CD4-positive, alpha-beta memory T cell (primary cell): ENCODE measurements around the gene KPNA4. TPM values are rescaled to one million over a fixed set of nuclear protein-coding genes. Genes with fewer than 3 reads are reported as not detected.
A peak's percentile ranks its signal among the peaks of the same experiment; 100 is the strongest.
"Not testable (repeated sequence)": the region's sequence is repeated elsewhere in the genome, so short reads cannot be mapped to it uniquely, and the experiment has no call there.

ENCODE experiments used
- CTCF ChIA-PET: fragments of 350-600 bp; sonication (Branson Sonifier 250); formaldehyde crosslinking; loops from one replicate; lab custom pipeline; 2021; ENCODE audit warnings: inconsistent platforms; ENCODE audit not compliant: partially characterized antibody; lab: Charles Lee
- POLR2A ChIA-PET: fragments of 350-600 bp; sonication (Branson Sonifier 250); formaldehyde crosslinking; loops from one replicate; lab custom pipeline; 2021; ENCODE audit not compliant: partially characterized antibody; lab: Charles Lee
- DNase-seq, 5 donors: peaks; one replicate each; pipeline versions ENCODE4 v3.0.0 to v3.0.0-alpha.2; 2020 to 2022; ENCODE audit warnings: mixed read lengths in 1 of 5
- H3K27ac ChIP-seq: one replicate; pipeline ENCODE4 v1.7.0; 2013; ENCODE audit warnings: low read depth, low read length
- H3K27me3 ChIP-seq: 2 replicates; pipeline ENCODE4 v1.7.0; 2013; ENCODE audit warnings: mild to moderate bottlenecking, low read length, moderate library complexity; ENCODE audit not compliant: insufficient read depth
- H3K36me3 ChIP-seq: 2 replicates; pipeline ENCODE4 v1.7.0; 2013; ENCODE audit warnings: mild to moderate bottlenecking, low read length, moderate library complexity; ENCODE audit not compliant: insufficient read depth
- H3K4me1 ChIP-seq: 2 replicates; pipeline ENCODE4 v1.7.0; 2013; ENCODE audit warnings: mild to moderate bottlenecking, low read length, moderate library complexity; ENCODE audit not compliant: insufficient read depth
- H3K4me3 ChIP-seq, 2 donors: one replicate each; pipeline ENCODE4 v1.7.0; 2013; ENCODE audit warnings: low read length in 2 of 2, mild to moderate bottlenecking in 1 of 2
- H3K9me3 ChIP-seq, 2 donors: one replicate each; pipeline ENCODE4 v1.7.0; 2013; ENCODE audit warnings: low read length in 2 of 2, control low read depth in 1 of 2; ENCODE audit not compliant: control insufficient read depth in 1 of 2
- H3K27ac Mint-ChIP-seq, 7 donors: one replicate each; pipeline ENCODE4 v1.8.0; 2020 to 2021; ENCODE audit warnings: mixed read lengths in 7 of 7, mild to moderate bottlenecking in 6 of 7, inconsistent platforms in 3 of 7, moderate library complexity in 3 of 7
- H3K27me3 Mint-ChIP-seq, 2 donors: one replicate each; pipeline ENCODE4 v1.8.0; 2020 to 2021; ENCODE audit warnings: mixed read lengths in 2 of 2
- H3K36me3 Mint-ChIP-seq, 2 donors: one replicate each; pipeline ENCODE4 v1.8.0; 2020 to 2021; ENCODE audit warnings: mixed read lengths in 2 of 2, inconsistent platforms in 1 of 2, mild to moderate bottlenecking in 1 of 2
- H3K4me1 Mint-ChIP-seq, 4 donors: one replicate each; pipeline ENCODE4 v1.8.0; 2020 to 2021; ENCODE audit warnings: mixed read lengths in 4 of 4, mild to moderate bottlenecking in 1 of 4
- H3K4me3 Mint-ChIP-seq, 8 donors: one replicate each; pipeline ENCODE4 v1.8.0; 2020 to 2021; ENCODE audit warnings: mixed read lengths in 8 of 8, mild to moderate bottlenecking in 7 of 8, moderate library complexity in 6 of 8, inconsistent platforms in 3 of 8
- H3K9me3 Mint-ChIP-seq, 8 donors: one replicate each; pipeline ENCODE4 v1.8.0; 2020 to 2021; ENCODE audit warnings: mixed read lengths in 8 of 8, mild to moderate bottlenecking in 5 of 8, inconsistent platforms in 3 of 8, moderate library complexity in 1 of 8
- intact Hi-C: fragments of 100-400 bp; cut with micrococcal nuclease; formaldehyde crosslinking; loops from one replicate; pipeline ENCODE4 v1.15.1; 2023
- polyA plus RNA-seq, 2 donors: library from polyadenylated mRNA; unstranded; fragments of 300-500 nt; fragmentation: Illumina TruSeq; gene quantifications; one replicate each; pipeline ENCODE4 v1.2.3, GENCODE V29; 2021
- total RNA-seq, 2 experiments: library from RNA; stranded (reverse); gene quantifications; one replicate each; pipeline ENCODE4 v1.2.3, GENCODE V29; 2021

KPNA4 gene
- total and polyA plus RNA-seq, 4 experiments from 2014 or later, result 8.9 to 50.1 (median 28.3) TPM

GRCh38 chr3:160516391-160516790, 49.0 kb downstream of the KPNA4 start:
- intact Hi-C loops, H3K4me1 Mint-ChIP-seq, CTCF ChIA-PET, DNase-seq, POLR2A ChIA-PET, H3K4me3 Mint-ChIP-seq, H3K4me3 ChIP-seq, H3K4me1 ChIP-seq, H3K9me3 Mint-ChIP-seq, H3K9me3 ChIP-seq, H3K27me3 Mint-ChIP-seq, H3K27ac ChIP-seq, H3K27me3 ChIP-seq: not testable (repeated sequence)
- H3K36me3 ChIP-seq, result peaks cover 44% of the 10 kb centered on the region
- Mint-ChIP-seq H3K36me3 (peaks cover 50 to 64% of the 10 kb centered on the region in 2 donors), H3K27ac (peak overlapping the region in 1 of 7 donors; percentile 52)

GRCh38 chr3:160501325-160501724, 64.0 kb downstream of the KPNA4 start:
- POLR2A ChIA-PET, result no interaction called here
- no peak for DNase-seq
- no peaks in the 10 kb centered on the region for H3K4me1 ChIP-seq
- no peaks in the 10 kb centered on the region for H3K9me3 Mint-ChIP-seq
- intact Hi-C loops, result no loop called here
- H3K36me3 ChIP-seq, result peaks cover 23% of the 10 kb centered on the region
- CTCF ChIA-PET, result no interaction called here
- H3K27me3 Mint-ChIP-seq, result no peaks in the 10 kb centered on the region
- no peak overlapping the region for H3K27ac Mint-ChIP-seq
- H3K4me1 Mint-ChIP-seq, result no peaks in the 10 kb centered on the region
- no peaks in the 10 kb centered on the region for H3K27me3 ChIP-seq
- peaks cover 43 to 56% of the 10 kb centered on the region in 2 donors for H3K36me3 Mint-ChIP-seq
- no peak overlapping the region for H3K27ac ChIP-seq
- H3K4me3 Mint-ChIP-seq, result no peak overlapping the region
- H3K9me3 ChIP-seq, result no peaks in the 10 kb centered on the region
- H3K4me3 ChIP-seq, result no peak overlapping the region

GRCh38 chr3:160498202-160498601, 67.2 kb downstream of the KPNA4 start:
- intact Hi-C loops, result no loop called here
- ChIA-PET POLR2A (no interaction called here), CTCF (interaction anchor here (1.3 to 1.5 kb wide), 2 partner anchors 9 to 11 kb away, joined by 4 to 6 read pairs; no protein-coding TSS in a partner anchor)
- Histone ChIP-seq H3K36me3 (peaks cover 10% of the 10 kb centered on the region), H3K9me3 (no peaks in the 10 kb centered on the region), H3K27me3 (no peaks in the 10 kb centered on the region), H3K4me3 (no peak overlapping the region), H3K4me1 (no peaks in the 10 kb centered on the region), H3K27ac (no peak overlapping the region)
- Mint-ChIP-seq H3K4me1 (no peaks in the 10 kb centered on the region), H3K27ac (no peak overlapping the region), H3K27me3 (no peaks in the 10 kb centered on the region), H3K4me3 (no peak overlapping the region), H3K9me3 (no peaks in the 10 kb centered on the region), H3K36me3 (peaks cover 30 to 33% of the 10 kb centered on the region in 2 donors)
- no peak for DNase-seq

- Histone ChIP-seq H3K27me3 (no peaks in the 10 kb centered on the region), H3K4me3 (no peak overlapping the region), H3K36me3 (no peaks in the 10 kb centered on the region), H3K9me3 (no peaks in the 10 kb centered on the region), H3K27ac (no peak overlapping the region), H3K4me1 (no peaks in the 10 kb centered on the region)
- peaks cover 0 to 5% (median 3%) of the 10 kb centered on the region in 4 donors for H3K4me1 Mint-ChIP-seq
- no peak overlapping the region for H3K27ac Mint-ChIP-seq
- intact Hi-C loops, result no loop called here
- H3K4me3 Mint-ChIP-seq, result no peak overlapping the region
- H3K9me3 Mint-ChIP-seq, result peaks cover 0 to 3% (median 0%) of the 10 kb centered on the region in 8 donors
- DNase-seq, result no peak
- CTCF ChIA-PET, result no interaction called here
- no peaks in the 10 kb centered on the region for H3K36me3 Mint-ChIP-seq
- POLR2A ChIA-PET, result no interaction called here
- no peaks in the 10 kb centered on the region for H3K27me3 Mint-ChIP-seq
Measured at GRCh38 chr3:160490166-160490565, 75.2 kb downstream of the KPNA4 start.

- peaks cover 0 to 7% (median 5%) of the 10 kb centered on the region in 4 donors for H3K4me1 Mint-ChIP-seq
- peak in 4 of 5 donors; percentile 8 to 27 (median 20) for DNase-seq
- Histone ChIP-seq H3K4me3 (no peak overlapping the region), H3K27ac (no peak overlapping the region), H3K36me3 (no peaks in the 10 kb centered on the region), H3K27me3 (no peaks in the 10 kb centered on the region), H3K9me3 (no peaks in the 10 kb centered on the region), H3K4me1 (no peaks in the 10 kb centered on the region)
- intact Hi-C loops, result loop anchor here (1.0 to 2.0 kb wide), 3 partner anchors 324 to 1642 kb away; partner anchors contain the start of gene IL12A
- peaks cover 2% of the 10 kb centered on the region in 2 donors for H3K27me3 Mint-ChIP-seq
- H3K4me3 Mint-ChIP-seq, result no peak overlapping the region
- peaks cover 0 to 4% (median 0%) of the 10 kb centered on the region in 8 donors for H3K9me3 Mint-ChIP-seq
- H3K36me3 Mint-ChIP-seq, result no peaks in the 10 kb centered on the region
- no peak overlapping the region for H3K27ac Mint-ChIP-seq
- CTCF ChIA-PET, result interaction anchor here (0.8 to 2.9 kb wide), 10 partner anchors 9 to 601 kb away, joined by 3 to 11 read pairs (median 4); partner anchors contain the start of genes IL12A and TRIM59
- POLR2A ChIA-PET, result no interaction called here
Measured at GRCh38 chr3:160486459-160486869, 78.9 kb downstream of the KPNA4 start.

- DNase-seq, result no peak
- H3K27ac ChIP-seq, result no peak overlapping the region
- Mint-ChIP-seq H3K27ac (no peak overlapping the region), H3K9me3 (peaks cover 0 to 1% (median 0%) of the 10 kb centered on the region in 8 donors), H3K36me3 (peaks cover 0 to 1% of the 10 kb centered on the region in 2 donors), H3K4me1 (peaks cover 0 to 7% (median 5%) of the 10 kb centered on the region in 4 donors), H3K27me3 (peaks cover 6 to 14% of the 10 kb centered on the region in 2 donors), H3K4me3 (no peak overlapping the region)
- H3K4me1 ChIP-seq, result no peaks in the 10 kb centered on the region
- no peaks in the 10 kb centered on the region for H3K36me3 ChIP-seq
- no peaks in the 10 kb centered on the region for H3K9me3 ChIP-seq
- ChIA-PET CTCF (interaction anchor here (1.5 kb wide), 1 partner anchor 10 kb away, joined by 3 read pairs; no protein-coding TSS in a partner anchor), POLR2A (no interaction called here)
- intact Hi-C loops, result no loop called here
- no peaks in the 10 kb centered on the region for H3K27me3 ChIP-seq
- no peak overlapping the region for H3K4me3 ChIP-seq
Measured at GRCh38 chr3:160482796-160483195, 82.6 kb downstream of the KPNA4 start.

GRCh38 chr3:160481856-160482255, 83.5 kb downstream of the KPNA4 start:
- H3K27ac Mint-ChIP-seq, result no peak overlapping the region
- Histone ChIP-seq H3K4me3 (no peak overlapping the region), H3K4me1 (no peaks in the 10 kb centered on the region), H3K36me3 (no peaks in the 10 kb centered on the region), H3K9me3 (no peaks in the 10 kb centered on the region), H3K27ac (no peak overlapping the region), H3K27me3 (no peaks in the 10 kb centered on the region)
- intact Hi-C loops, result no loop called here
- peaks cover 0 to 1% (median 0%) of the 10 kb centered on the region in 8 donors for H3K9me3 Mint-ChIP-seq
- DNase-seq, result no peak
- no peak overlapping the region for H3K4me3 Mint-ChIP-seq
- H3K27me3 Mint-ChIP-seq, result peaks cover 8 to 14% of the 10 kb centered on the region in 2 donors
- CTCF ChIA-PET, result interaction anchor here (1.5 kb wide), 1 partner anchor 11 kb away, joined by 3 read pairs; no protein-coding TSS in a partner anchor
- H3K36me3 Mint-ChIP-seq, result peaks cover 0 to 1% of the 10 kb centered on the region in 2 donors
- peaks cover 0 to 7% (median 5%) of the 10 kb centered on the region in 4 donors for H3K4me1 Mint-ChIP-seq
- POLR2A ChIA-PET, result no interaction called here
